HCEC 1CT (cell line): Measurements from ENCODE around the gene MANBA.

Source experiments
- DNase-seq: peaks from one replicate; pipeline ENCODE4 v3.0.0-alpha.2; 2017

MANBA gene

GRCh38 chr4:102586002-102586643 lies 174.6 kb downstream of the MANBA start:
- DNase-seq: no peak

DNA sequence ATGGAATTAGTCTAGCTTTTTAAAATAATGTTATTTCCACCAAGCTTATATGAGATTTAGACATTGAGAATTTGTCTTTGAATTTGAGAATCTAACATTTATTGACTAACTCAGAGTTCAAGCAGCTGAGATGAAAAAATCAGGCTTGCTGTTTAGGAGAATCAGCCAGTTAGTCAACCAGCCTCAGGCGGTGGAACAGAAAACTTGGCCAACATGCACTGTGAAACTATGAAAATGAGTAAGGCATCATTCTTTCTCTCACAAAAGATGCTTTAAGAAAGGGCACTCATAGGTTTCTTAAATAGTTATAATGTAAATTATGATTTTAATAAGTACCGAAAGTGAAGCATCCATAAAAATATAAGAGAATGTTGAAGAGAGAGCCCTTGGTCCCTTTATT lies 175.4 kb downstream of the MANBA start:
- no peak for DNase-seq

DNA sequence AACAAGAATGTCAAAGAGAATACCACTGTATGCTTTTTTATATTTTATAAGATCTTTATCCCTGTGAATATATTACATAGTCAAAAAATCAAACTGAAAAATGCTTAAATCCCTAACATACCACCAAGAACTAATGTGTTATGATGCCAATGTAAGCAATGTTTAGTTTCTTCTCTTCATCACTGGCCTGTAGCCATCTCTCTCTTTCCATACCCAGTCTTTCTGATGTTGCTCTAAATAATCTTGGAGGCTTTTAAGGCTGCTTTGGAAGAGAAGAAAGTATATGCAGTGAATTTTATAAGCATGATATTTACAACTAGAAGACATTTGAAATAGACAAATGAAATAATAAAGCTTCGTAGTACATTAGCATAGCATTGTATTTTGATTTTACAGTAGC lies 176.7 kb downstream of the MANBA start:
- no peak for DNase-seq
